H1 (cell line): ENCODE results near the gene CHD6. TPM values are rescaled to one million over a fixed set of nuclear protein-coding genes. Genes with fewer than 3 reads are reported as not detected.

Source experiments
- ATF3 ChIP-seq: IDR thresholded peaks from 2 replicates; pipeline ENCODE4 v1.6.1; 2011; ENCODE audit warnings: low read depth, mild to moderate bottlenecking, low read length; ENCODE audit not compliant: insufficient read depth
- CBX8 ChIP-seq: fragments of 300-800, 300-1000 bp; sonication (generic); IDR thresholded peaks from 2 replicates; pipeline ENCODE4 v1.7.1; 2016; ENCODE audit warnings: low read depth, low read length, borderline replicate concordance
- CTBP2 ChIP-seq: IDR thresholded peaks from 2 replicates; pipeline ENCODE4 v1.7.0; 2011; ENCODE audit warnings: borderline replicate concordance, mild to moderate bottlenecking, moderate library complexity, mixed read lengths, low read length; ENCODE audit not compliant: insufficient read depth, insufficient read length
- E2F6 ChIP-seq: IDR thresholded peaks from 2 replicates; pipeline ENCODE4 v1.6.1; 2012; ENCODE audit warnings: inconsistent platforms
- EGR1 ChIP-seq: IDR thresholded peaks from 2 replicates; pipeline ENCODE4 v1.6.1; 2011; ENCODE audit warnings: low read depth, low read length, borderline replicate concordance
- EP300 ChIP-seq, 2 experiments: IDR thresholded peaks; 1 replicate in 1 of 2; 2 replicates in 1 of 2; pipeline ENCODE4 v1.6.1; 2011 to 2012; ENCODE audit warnings: low read depth in 2 of 2, low read length in 2 of 2, mild to moderate bottlenecking in 2 of 2, borderline replicate concordance in 1 of 2, inconsistent platforms in 1 of 2, moderate library complexity in 1 of 2
- EZH2 ChIP-seq: fragments of 200-600 bp; sonication (generic); IDR thresholded peaks from 2 replicates; pipeline ENCODE4 v1.7.1; 2012; ENCODE audit warnings: low read depth, mild to moderate bottlenecking, moderate library complexity, low read length, inconsistent platforms; ENCODE audit not compliant: severe bottlenecking
- FOSL1 ChIP-seq: IDR thresholded peaks from 2 replicates; pipeline ENCODE4 v1.6.1; 2011; ENCODE audit warnings: mild to moderate bottlenecking, low read depth, low read length, moderate library complexity; ENCODE audit not compliant: insufficient read depth
- HDAC6 ChIP-seq: IDR thresholded peaks from one replicate; pipeline ENCODE4 v1.7.1; 2012; ENCODE audit warnings: low read depth, mild to moderate bottlenecking, inconsistent platforms, low read length, moderate library complexity
- KDM4A ChIP-seq: IDR thresholded peaks from one replicate; pipeline ENCODE4 v1.7.1; 2012; ENCODE audit warnings: low read depth, mild to moderate bottlenecking, moderate library complexity, low read length, inconsistent platforms; ENCODE audit not compliant: severe bottlenecking
- KDM5A ChIP-seq: fragments of 200-600 bp; IDR thresholded peaks from 2 replicates; pipeline ENCODE4 v1.7.1; 2012; ENCODE audit warnings: mild to moderate bottlenecking, low read length, inconsistent platforms, mixed read lengths
- RBBP5 ChIP-seq: IDR thresholded peaks from 2 replicates; pipeline ENCODE4 v1.7.1; 2012; ENCODE audit warnings: low read depth, mild to moderate bottlenecking, inconsistent platforms, low read length, moderate library complexity, borderline replicate concordance
- RXRA ChIP-seq: IDR thresholded peaks from 2 replicates; pipeline ENCODE4 v1.6.1; 2011; ENCODE audit warnings: low read depth, mild to moderate bottlenecking, low read length, moderate library complexity; ENCODE audit not compliant: insufficient read depth
- SIN3A ChIP-seq, 2 experiments: IDR thresholded peaks in 1 of 2; conservative IDR thresholded peaks in 1 of 2; 2 replicates each; pipeline ENCODE4 v1.6.1; 2011 to 2012; ENCODE audit warnings: low read length in 2 of 2, improper control_type of control experiment in 1 of 2, low read depth in 1 of 2, mild to moderate bottlenecking in 1 of 2
- SP4 ChIP-seq: IDR thresholded peaks from 2 replicates; pipeline ENCODE4 v1.6.1; 2012; ENCODE audit warnings: low read length, inconsistent platforms
- SRF ChIP-seq: IDR thresholded peaks from 2 replicates; pipeline ENCODE4 v1.6.1; 2011; ENCODE audit warnings: mild to moderate bottlenecking, low read depth, low read length, moderate library complexity
- SUZ12 ChIP-seq: fragments of 200-600 bp; sonication (generic); IDR thresholded peaks from 2 replicates; pipeline ENCODE4 v1.6.1; 2012; ENCODE audit warnings: mild to moderate bottlenecking, inconsistent platforms, low read length, moderate library complexity, mixed read lengths
- YY1 ChIP-seq: IDR thresholded peaks from 2 replicates; pipeline ENCODE4 v1.6.1; 2011; ENCODE audit warnings: low read depth, mild to moderate bottlenecking, low read length
- polyA plus RNA-seq, 7 experiments: library from polyadenylated mRNA; depleted of rRNA in 3 of 7; stranded (reverse) in 5 of 7; unstranded in 2 of 7; fragments of >200 nt in 5 of 7; fragments of 200-250 nt in 2 of 7; gene quantifications; 1 replicate in 5 of 7; 2 replicates in 1 of 7; 4 replicates in 1 of 7; pipeline versions ENCODE4 v1.2.1 to v1.2.3, GENCODE V29; 2011 to 2013; ENCODE audit warnings: missing spikeins in 2 of 7, mixed read lengths in 2 of 7
- total RNA-seq: library from RNA; stranded (reverse); fragmentation: NEBNext Ultra II Directional; extraction: Animal tissue kit (Norgen Biotek cat#: 25700); gene quantifications from 2 replicates; pipeline ENCODE4 v1.2.1, GENCODE V29; 2021

CHD6 gene
- total and polyA plus RNA-seq, 2 of the 8 experiments (the other 6 are each of a cell fraction or from before 2014, with no cell fraction given), result 11.1 to 62.9 TPM

GRCh38 chr20:41365777-41366545, 252.2 kb downstream of the CHD6 start (continued):
- TF ChIP-seq ATF3, result no peak
- TF ChIP-seq RXRA, result no peak
- TF ChIP-seq KDM5A, result no peak
- TF ChIP-seq SP4, result no peak
- TF ChIP-seq YY1, result no peak
- peak; percentile 33 for TF ChIP-seq EZH2
- no peak for TF ChIP-seq CTBP2
- TF ChIP-seq SIN3A (conservative IDR thresholded peaks at IDR 0.05 in 1 of 2, IDR thresholded peaks at IDR 0.05 in 1 of 2; ENCODE audit: low read depth in 1 of 2, low read length in 2 of 2), result no peak
- no peak for TF ChIP-seq CBX8
- no peak for TF ChIP-seq EGR1
- TF ChIP-seq EP300 (IDR thresholded peaks at IDR 0.05; ENCODE audit: borderline replicate concordance in 1 of 2, low read depth in 2 of 2, low read length in 2 of 2), result no peak
- TF ChIP-seq RBBP5, result no peak
- peak; percentile 51; the same call in 1 of the 2 replicates for TF ChIP-seq SUZ12
- TF ChIP-seq HDAC6, result no peak
- peak; percentile 45 for TF ChIP-seq KDM4A
- no peak for TF ChIP-seq FOSL1
- TF ChIP-seq SRF, result no peak
- peak; percentile 76 for TF ChIP-seq E2F6
